DMS53 (cell line): ENCODE results near the gene EFHB.
"Not testable (repeated sequence)": the region's sequence is repeated elsewhere in the genome, so short reads cannot be mapped to it uniquely, and the experiment has no call there.

Source experiments
- DNase-seq: peaks from one replicate; lab custom pipeline; 2025; lab: John Stamatoyannopoulos, UW

Gene EFHB

DNA sequence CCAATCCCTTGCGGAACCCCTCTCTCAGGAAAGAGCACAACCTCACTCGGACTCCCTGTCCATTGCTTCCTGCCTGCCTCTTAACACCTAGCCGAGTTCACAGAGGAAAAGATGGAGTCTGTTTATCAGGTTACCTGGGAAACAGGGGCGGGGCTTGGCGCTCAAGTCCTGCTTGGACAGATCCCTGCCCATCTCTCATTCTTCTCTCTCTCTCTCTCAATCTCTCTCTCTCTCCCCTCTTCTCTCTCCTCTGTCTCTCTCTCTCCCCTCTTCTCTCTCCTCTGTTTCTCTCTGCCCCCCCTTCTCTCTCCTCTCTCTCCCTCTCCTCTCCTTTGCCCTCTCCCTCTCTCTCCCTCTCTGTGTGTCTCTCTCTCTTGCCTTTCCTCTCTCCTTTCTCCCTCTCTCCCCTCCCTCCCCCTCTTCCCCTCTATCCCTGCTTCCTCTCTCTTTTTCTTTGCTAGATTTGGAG, at the start of gene EFHB:
TSS of gene EFHB (minus strand) at position 120 of the 469 bp plus-strand sequence. CDS start 199 bp downstream, outside the sequence.
- DNase-seq = peak; percentile 86

GRCh38 chr3:19972054-19972453, 38.0 kb upstream of the EFHB start:
- no peak for DNase-seq

DNA sequence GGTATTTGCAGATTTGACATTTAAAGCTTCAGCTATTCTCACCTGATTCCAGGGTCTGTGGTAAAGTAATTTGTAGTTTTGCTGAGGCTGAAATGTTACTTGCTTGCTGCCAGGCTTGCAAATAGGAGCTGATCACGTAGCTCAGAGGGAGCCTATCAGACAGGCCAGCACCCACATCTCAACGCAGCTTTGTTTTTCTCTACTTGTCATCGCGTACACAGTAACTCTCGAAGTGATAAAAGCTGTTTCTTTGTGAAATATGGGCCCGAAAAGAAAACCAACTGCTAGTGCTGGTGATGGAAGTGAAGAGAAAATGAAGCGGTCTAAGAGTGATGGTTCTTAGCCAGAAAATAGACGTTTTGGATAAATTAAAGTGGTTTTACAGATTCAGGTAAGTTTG, 36.3 kb upstream of the EFHB start:
- no peak for DNase-seq

DNA sequence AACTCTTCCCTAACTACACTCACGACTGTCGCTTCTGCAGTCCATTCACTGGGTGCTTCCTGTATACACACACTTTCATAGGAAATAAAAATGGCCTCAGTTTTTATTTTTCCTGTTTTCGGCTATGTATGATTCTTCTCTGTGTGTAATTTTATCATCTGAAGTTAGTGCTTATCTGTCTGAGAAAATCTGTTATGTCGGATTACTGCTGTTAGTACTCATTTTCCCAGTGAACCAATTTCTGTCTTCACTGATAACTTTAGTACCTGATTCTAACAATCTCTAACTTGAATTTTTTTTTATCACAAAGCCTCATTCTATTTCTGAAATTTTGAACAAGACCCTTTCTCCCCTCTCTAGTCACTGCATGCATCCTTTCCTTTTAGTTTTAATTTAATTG, 33.8 kb upstream of the EFHB start:
- DNase-seq = no peak

DNA sequence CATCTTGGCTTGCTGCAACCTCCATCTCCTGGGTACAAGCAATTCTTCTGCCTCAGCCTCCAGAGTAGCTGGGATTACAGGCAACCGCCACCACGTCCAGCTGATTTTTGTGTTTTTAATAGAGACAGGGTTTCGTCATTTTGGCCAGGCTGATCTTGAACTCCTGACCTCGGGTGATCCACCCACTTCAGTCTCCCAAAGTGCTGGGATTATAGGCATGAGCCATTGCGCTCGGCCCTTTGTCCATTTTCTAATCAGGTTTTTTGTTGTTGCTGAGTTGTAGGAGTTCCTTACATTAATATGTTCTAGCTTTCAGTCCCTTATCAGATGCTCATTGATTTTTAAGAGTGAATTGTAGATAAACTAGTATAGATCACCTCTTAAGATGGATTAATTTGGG, 33.2 kb upstream of the EFHB start:
- no peak for DNase-seq

DNA sequence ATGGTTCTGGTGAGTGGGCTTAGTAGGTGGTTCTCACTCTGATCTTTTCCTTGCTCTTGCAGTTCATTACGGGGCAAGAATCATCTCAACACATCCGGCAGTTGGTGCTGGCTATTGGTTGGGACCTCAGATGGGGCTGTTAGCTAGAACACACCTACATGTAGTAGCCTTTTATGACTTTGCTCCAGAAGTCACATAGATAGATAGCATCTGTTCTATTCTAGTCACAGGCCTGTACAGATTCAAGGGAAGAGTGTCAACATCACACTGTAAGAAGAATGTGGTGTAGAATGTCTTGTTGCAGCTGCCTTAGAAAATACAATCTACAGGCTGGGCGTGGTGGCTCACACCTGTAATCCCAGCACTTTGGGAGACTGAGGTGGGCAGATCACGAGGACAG, 27.9 kb upstream of the EFHB start:
- no peak for DNase-seq

GRCh38 chr3:19960696-19961095, 26.7 kb upstream of the EFHB start:
- DNase-seq = no peak

GRCh38 chr3:19959505-19959904, 25.5 kb upstream of the EFHB start:
- no peak for DNase-seq

DNA sequence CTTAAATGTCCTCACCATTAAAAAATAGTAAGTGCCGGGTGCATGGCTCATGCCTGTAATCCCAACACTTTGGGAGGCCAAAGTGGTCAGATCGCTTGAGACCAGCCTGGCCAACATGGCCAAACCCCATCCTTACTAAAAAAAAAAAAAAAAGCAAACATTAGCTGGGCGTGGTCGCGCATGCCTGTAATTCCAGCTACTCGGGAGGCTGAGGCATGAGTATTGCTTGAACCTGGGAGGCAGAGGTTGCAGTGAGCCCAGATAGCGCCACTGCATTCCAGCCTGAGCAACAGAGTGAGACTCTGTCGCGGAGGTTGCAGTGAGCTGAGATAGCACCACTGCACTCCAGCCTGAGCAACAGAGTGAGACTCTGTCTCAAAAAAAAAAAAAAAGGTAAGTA, 23.3 kb upstream of the EFHB start:
- not testable (repeated sequence) for DNase-seq

- no peak for DNase-seq
Observed at GRCh38 chr3:19954676-19955075, 20.7 kb upstream of the EFHB start.

DNA sequence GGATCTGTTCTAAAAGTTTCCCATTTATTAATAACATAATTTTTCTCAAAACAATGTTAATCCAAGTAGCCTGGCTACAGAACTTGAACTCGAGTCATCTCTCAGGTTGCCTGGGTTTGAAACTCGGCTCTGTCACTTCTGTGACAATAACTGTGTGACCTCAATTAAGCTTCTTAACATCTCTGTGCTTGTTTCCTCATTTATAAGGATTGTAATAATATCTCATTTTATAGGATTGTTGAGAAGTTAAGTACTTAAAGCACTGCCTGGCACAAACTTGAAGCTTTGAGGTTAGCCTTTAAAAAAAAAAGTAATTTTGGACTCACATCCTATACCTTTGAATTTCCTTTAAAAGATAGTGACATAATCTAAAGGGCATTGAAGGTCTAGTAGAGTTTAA, 16.3 kb upstream of the EFHB start:
- DNase-seq = no peak

- no peak for DNase-seq
Observed at GRCh38 chr3:19948226-19948591, 14.2 kb upstream of the EFHB start.

DNA sequence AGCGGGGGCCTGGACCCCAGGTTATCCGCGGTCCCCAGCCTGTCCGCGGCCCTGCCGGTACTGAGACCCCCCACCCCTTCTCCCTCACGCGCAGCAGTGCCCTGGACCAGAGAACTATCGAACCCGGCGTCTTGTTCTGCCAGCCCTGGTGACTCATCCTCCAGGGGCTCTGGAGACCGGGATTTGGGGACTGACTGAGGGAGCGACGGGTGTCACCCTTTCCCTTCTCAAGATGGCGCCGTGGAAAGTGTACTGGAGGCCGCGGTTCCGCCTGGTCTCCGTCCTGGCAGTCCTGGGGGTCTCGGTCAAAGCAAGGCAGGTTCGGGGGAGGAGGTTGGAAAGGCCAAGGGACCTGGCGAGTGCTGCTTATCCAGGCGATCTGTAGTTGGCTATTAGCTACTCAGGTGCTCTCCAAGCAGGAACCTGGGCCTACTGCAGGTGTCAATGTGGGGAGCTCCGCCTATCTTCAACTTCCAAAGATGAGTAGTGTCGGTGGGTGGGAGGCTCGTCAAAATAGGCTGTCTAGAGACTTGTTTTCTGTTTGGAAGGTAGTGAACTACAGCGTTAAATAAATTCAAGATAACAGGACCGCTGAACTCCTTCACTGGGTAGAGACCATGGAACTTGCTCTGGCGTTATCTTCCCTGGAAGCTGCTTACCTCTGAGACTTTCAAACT, 13.7 kb upstream of the EFHB start:
- DNase-seq = peak; percentile 55

- DNase-seq = peak; percentile 93
Observed at GRCh38 chr3:19946832-19947548, 13.0 kb upstream of the EFHB start, which contains the start of gene RAB5A. RAB5A (plus strand) TSS chr3:19947097; CDS start chr3:19950899, 3,802 bp downstream.

DNA sequence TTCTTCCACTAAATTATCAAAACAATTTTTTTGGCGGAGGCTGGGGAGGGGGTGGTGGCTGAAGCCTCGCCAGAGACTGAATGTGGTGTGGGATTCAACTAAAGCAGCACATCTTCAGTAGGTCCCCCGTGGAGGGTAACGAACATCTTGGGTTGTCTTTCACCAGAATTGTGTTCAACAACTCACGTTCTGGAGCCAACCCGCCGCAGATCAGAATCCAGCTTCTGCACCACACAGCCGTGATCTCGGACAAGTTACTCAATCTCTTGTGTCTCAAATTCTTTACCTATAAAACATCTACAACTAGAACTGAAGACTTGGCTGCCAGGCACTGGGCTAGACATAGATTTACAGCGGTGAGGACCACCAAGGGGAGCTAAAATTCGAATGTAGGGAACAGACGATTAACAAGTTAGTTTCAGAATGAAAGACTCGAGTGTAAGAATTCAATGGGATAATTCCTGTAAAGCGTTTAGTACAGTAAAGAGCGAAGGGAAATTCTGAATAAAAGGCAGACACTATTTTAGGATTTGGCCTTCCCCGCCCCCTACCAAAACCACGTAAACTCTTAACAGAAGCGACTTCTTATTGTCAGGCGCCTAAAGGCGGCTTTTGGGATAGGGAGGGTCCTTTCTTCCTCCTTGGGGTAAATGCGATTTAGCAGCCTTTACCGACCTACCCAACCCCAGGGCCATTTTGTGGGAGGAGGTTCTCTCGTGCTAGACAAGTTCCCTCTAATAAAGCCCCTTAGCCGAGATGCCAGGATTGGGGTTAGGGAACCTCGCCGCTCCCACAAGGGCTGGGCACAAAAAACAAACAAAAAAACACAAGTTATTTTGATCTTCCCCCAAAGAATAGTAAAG, 12.2 kb upstream of the EFHB start:
- peak; percentile 53 for DNase-seq

GRCh38 chr3:19945534-19945933, 11.5 kb upstream of the EFHB start:
- DNase-seq = peak; percentile 51

GRCh38 chr3:19940643-19941042, 6.6 kb upstream of the EFHB start:
- DNase-seq = no peak

DNA sequence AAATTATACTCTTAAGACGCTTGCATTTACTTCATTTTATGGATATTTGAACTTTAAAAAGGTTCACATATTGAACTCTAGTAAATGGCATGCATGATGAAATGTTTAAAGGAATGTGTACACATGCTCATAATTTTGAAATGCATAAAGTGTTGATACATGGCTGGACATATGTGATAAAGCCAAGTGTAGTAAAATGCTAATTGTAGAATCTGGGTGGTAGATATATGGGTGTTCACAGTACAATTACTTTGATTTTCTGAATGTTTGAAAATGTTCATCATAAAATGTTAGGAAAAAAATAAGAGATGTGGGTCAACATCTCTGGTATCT, 4.2 kb upstream of the EFHB start:
- no peak for DNase-seq

DNA sequence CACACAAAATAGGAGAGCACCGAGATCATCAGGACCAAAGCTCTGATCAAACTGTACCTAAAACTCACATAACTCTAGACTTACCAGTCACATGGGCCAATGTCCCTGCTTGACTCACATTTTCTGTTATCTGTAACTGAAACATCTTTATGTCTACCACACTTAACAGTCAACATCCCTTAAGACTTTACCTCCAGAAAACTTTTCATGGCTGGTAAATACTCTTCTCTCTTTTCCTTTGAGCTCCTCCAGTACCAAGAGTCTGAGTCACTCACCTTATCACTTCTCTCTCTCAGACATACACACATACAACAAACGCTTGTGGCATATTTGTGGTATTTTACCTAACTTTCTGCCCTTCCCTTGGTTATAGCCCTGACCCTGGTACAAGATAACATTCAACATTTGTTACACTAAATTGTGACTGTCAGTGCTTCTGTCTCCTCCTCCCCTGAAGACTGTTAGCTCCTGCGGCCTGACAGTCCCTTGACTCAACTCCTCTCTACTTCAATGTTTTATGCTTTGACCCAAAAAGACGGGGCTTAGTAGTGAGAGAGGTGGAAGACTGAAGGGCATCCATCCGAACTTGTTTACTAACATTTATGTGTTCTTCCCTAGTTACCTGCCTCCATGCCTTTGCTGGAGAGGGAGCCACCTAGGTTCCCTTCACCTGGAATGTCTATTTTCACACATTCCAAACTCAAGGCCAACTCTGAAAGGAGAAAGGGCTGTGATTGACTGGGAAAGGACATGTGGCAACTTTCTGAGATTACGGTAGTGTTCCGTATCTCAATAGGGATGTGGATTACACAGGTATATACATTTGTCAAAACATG, 3.7 kb upstream of the EFHB start:
- no peak for DNase-seq

DNA sequence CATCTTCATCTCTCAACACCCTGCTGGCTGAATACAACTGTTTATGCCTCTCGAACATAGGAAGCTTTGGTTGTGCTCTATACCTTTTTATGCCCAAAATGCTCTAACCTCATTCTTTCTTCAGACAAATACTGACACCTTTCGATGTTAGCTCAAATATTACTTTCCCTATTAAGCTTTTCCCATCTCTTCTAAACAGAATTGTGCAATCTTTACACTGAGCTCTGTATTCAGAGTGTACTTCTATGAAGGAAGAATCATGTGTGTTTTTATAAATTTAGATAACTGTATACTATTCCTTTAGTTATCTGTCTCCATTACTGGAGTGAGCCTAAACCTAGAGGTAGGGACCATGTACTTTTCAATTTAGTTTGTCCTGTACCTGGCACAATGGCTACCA, 1.6 kb downstream of the EFHB start:
- DNase-seq = no peak

GRCh38 chr3:19931767-19932188, 2.2 kb downstream of the EFHB start:
- peak; percentile 1 for DNase-seq

- no peak for DNase-seq
Observed at GRCh38 chr3:19931180-19931692, 2.8 kb downstream of the EFHB start.
